ENCODE data around the gene IMPACT.

- TF ChIP-seq EP300 (IDR thresholded peaks at IDR 0.05; ENCODE audit: borderline replicate concordance) (no peak), FOXM1 (IDR thresholded peaks at IDR 0.05; ENCODE audit: borderline replicate concordance, low read depth) (no peak), YY1 (IDR thresholded peaks at IDR 0.05; ENCODE audit: low read depth) (no peak), RAD21 (IDR thresholded peaks at IDR 0.05; ENCODE audit: low read depth) (no peak), CEBPB (IDR thresholded peaks at IDR 0.05) (no peak), REST (IDR thresholded peaks at IDR 0.05; ENCODE audit: low read depth) (no peak), ZBTB7A (IDR thresholded peaks at IDR 0.05; ENCODE audit: low read depth) (no peak)
- TF ChIP-seq, protein P1, sequence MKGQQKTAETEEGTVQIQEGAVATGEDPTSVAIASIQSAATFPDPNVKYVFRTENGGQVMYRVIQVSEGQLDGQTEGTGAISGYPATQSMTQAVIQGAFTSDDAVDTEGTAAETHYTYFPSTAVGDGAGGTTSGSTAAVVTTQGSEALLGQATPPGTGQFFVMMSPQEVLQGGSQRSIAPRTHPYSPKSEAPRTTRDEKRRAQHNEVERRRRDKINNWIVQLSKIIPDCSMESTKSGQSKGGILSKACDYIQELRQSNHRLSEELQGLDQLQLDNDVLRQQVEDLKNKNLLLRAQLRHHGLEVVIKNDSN (IDR thresholded peaks at IDR 0.05) = no peak
Observed at GRCh38 chr18:24500217-24500616, 73.7 kb downstream of the IMPACT start.

Data from Ishikawa (cell line).